HG02884 (cell line): Measurements from ENCODE around the gene SRPRA.
"Not testable (repeated sequence)": the region's sequence is repeated elsewhere in the genome, so short reads cannot be mapped to it uniquely, and the experiment has no call there.

ENCODE experiments used
- ATAC-seq: cut with Tn5 transposase; IDR thresholded peaks from one replicate; pipeline ENCODE4 v1.9.1; 2021; ENCODE audit warnings: mild to moderate bottlenecking, moderate library complexity; ENCODE audit not compliant: unreplicated experiment

The SRPRA gene, protein sequence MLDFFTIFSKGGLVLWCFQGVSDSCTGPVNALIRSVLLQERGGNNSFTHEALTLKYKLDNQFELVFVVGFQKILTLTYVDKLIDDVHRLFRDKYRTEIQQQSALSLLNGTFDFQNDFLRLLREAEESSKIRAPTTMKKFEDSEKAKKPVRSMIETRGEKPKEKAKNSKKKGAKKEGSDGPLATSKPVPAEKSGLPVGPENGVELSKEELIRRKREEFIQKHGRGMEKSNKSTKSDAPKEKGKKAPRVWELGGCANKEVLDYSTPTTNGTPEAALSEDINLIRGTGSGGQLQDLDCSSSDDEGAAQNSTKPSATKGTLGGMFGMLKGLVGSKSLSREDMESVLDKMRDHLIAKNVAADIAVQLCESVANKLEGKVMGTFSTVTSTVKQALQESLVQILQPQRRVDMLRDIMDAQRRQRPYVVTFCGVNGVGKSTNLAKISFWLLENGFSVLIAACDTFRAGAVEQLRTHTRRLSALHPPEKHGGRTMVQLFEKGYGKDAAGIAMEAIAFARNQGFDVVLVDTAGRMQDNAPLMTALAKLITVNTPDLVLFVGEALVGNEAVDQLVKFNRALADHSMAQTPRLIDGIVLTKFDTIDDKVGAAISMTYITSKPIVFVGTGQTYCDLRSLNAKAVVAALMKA

DNA sequence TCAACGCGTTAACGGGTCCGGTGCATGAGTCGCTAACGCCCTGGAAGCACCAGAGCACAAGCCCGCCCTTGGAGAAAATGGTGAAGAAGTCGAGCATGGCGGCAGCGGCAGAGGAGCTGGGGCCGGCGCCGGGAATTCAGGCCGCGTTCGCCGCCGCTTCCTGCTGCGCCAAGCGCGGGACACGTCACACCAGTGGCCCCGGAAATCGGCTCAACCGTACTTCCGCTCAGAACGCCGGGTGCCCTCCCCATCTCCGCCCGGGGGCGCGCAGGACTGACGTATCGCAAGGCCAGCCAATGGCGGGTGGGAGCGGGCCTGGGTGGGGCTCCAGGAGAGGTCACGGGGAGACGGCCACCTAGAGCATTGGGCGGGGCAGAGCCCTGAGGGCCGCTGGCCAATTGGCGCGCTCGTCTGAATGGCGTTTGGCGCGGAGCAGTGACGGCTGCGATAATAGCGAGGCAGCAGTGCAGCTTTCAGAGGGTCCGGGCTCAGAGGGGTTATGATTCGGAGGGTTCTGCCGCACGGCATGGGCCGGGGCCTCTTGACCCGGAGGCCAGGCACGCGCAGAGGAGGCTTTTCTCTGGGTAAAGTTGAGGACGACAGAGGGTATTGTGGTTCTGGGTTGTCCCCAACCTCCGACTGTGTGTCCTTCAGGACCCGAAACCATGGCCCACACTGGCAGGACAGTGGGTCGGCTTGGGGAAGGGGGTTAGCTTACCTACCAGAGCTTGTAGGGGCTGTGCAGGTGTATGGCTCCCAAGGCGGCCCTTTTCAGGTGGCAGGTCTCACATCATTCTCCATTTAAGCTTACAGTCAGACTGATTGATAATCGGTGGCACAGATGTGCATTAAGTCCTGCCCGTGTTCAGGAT, at the start of gene SRPRA, which contains the start of gene FOXRED1:
Gene SRPRA (minus strand): TSS at position 188 of the 872 bp plus-strand sequence. CDS start 91 bp downstream, at position 97.
Gene FOXRED1 (plus strand): TSS at position 447 of the 872 bp plus-strand sequence. CDS start 53 bp downstream, at position 500.
- peak; percentile 98 for ATAC-seq

GRCh38 chr11:126317756-126318573, 49.3 kb upstream of the SRPRA start:
- ATAC-seq = peak; percentile 35

- no peak for ATAC-seq
These were observed 48.7 kb upstream of the SRPRA start for GRCh38 chr11:126317432-126317755.

GRCh38 chr11:126313826-126314225, 45.1 kb upstream of the SRPRA start:
- ATAC-seq = no peak

DNA sequence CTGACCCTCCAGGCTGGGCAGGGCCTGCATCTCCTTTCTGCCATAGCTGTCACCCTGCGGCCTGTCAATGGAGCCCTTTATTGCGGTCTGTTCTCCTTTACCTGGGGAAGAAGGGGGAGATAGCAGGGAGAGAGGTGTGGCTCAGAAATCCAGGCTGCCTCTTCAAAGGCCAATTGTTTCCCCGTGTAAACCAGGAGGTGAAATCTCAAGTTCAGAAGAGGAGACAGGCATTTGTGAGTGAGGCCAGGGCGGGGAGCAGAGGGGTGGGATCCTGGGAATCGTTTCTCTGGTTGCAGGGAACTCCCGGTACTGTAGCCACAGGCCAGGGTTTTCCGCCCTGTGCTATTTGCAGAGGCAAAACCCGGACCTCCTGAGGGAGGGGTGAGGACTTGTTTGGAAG, 44.3 kb upstream of the SRPRA start:
- ATAC-seq = no peak

- peak; percentile 75 for ATAC-seq
These were observed 43.0 kb upstream of the SRPRA start for GRCh38 chr11:126311401-126312291.

- no peak for ATAC-seq
These were observed 42.3 kb upstream of the SRPRA start for GRCh38 chr11:126310992-126311310.

DNA sequence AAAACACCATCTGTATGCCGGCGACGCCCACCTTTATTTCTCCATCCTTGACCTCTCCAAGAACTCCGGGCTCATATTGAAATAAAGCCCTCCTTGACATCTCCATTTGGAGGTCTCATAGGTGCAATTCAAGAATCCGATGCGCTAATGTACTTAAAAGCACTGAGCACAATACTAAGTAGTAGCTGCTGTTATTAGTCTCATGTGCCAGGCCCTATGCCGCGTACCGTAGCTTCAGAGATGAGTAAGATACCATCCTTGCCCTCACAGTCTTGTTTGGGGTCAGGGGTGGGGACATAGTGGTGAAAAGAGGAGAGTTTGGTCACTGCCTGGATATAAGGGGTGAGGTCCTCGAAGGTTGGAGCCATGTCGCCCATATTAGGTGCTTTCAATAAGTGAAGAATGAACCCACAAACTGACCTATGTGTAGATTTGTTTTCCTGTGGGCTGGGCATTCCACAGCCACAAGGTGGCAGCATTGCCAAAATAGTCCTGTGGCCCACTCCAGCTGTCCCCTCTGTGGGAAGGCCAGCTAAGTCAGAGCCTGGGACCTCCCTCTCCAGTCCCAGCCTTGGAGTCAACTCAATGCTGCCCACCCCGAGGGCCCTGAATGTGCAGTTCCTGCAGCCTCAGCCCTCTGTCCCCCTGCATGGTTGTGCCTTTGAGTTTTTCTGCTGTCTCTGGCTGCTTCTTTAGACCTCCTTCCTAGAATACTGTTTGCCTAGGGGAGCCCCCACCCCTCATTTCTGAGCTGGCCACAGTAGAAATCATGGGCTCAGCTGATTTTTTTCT, 41.7 kb upstream of the SRPRA start:
- no peak for ATAC-seq

DNA sequence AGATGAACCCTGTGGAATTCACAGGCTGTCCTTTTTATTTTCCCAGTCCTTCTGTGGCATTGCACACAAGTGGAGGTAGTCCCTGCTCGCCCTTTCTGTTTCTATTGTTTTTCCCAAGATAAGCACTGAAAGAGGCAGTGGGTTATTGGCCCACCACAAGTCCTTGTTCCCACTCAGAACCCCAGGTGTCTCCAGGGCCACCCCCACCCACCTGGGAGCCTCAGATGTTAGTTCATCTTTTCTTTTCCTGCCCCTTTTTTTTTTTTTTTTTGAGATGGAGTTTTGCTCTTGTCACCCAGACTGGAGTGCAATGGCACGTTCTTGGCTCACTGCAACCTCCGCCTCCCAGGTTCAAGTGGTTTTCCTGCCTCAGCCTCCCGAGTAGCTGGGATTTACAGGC, 40.1 kb upstream of the SRPRA start:
- ATAC-seq = not testable (repeated sequence)

DNA sequence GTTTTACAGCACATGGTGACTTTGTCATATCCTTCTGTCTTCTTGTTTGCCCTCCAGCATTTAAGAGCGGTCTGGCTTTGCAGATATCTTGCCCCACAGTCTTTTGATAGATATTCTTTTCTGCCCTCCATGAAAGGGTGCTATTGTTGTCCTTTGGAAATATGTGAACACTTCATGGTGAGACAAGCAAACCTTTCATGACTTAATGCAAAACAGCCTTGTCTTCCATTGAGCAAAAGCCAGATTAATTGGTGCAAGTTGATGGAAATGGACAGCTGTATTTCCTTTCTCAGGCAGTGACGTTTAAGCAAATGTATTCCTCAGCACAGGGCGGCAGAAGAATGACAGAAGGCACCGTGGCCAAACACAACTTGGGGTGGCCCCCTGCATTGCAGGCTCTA, 39.6 kb upstream of the SRPRA start:
- ATAC-seq = no peak

- ATAC-seq = no peak
These were observed 39.0 kb upstream of the SRPRA start for GRCh38 chr11:126307706-126308105.

GRCh38 chr11:126305699-126306098, 37.0 kb upstream of the SRPRA start:
- no peak for ATAC-seq

DNA sequence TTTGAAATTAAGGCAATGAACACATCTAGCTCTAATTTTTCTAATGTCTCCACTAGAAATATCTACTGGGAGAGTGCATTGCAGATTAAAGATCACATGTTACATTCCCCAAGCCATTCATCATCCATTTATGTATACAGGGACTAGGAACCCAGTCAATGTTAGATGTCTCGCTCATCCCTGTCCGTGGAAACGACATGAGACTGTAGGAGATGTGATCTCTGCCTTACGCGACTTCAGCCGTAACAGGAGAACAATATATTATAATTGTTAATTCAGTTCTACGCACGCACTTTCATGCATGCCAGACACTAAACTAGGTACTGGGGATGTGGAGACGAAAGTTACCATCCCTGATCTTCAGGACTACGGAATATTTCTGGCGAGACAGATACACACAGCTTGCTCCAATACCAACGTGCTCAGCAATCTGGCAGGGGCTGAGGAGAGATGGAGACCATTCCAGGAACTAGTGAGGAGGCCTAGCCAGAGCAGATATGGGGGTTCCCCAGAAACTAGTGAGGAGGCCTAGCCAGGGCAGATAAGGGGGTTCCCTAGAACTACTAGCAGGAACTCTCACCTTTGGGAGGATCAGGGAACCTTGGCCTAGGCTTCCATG, 35.9 kb upstream of the SRPRA start:
- ATAC-seq = no peak

DNA sequence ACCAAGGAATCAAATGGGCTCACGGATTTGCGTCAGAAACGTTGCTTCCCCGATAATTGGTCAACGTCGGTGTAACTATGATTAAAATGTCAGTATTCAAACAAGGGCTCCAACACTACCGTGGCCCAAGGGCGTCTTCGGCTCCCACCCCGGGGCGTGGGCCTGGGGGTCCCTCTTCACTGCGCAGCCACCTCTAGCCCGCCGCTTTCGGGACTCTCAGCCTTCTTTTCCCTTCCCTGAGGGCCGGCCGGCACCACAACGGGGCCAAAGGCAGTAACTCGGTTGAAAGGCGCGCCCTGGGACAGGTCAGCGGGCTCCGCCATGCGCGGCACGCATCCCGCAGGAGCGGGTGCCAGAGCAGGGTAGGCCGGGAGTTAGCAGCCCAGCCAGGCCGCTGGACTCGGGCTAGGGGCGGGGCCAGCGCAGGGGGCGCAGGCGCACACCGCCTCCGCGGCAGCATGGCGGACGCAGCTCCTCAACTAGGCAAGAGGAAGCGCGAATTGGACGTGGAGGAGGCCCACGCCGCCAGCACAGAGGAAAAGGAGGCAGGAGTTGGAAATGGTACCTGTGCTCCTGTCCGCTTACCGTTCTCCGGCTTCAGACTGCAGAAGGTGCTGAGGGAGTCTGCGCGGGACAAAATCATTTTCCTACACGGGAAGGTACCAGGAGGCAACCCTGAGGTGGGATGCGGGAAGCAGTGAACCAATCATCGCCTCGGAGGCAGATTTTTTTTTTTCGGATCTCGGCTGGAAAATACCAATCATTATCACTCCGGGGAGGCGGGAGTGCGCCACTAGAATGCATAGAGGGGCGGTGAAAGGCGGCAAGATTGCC, 35.1 kb upstream of the SRPRA start, which contains the start of gene DCPS:
Gene DCPS (plus strand): TSS at position 438 of the 834 bp plus-strand sequence. CDS start 21 bp downstream, at position 459.
- ATAC-seq = peak; percentile 81

GRCh38 chr11:126297004-126297403, 28.3 kb upstream of the SRPRA start:
- ATAC-seq = no peak

GRCh38 chr11:126293726-126294125, 25.0 kb upstream of the SRPRA start:
- ATAC-seq = no peak

GRCh38 chr11:126290887-126291286, 22.2 kb upstream of the SRPRA start:
- no peak for ATAC-seq
